OCI-LY3 (cell line): ENCODE data around the gene ENTPD2.

ENCODE experiments used
- EZH2phosphoT487 ChIP-seq: fragments of 200-600 bp; shearing (Covaris generic); IDR thresholded peaks from 2 replicates; pipeline ENCODE4 v1.6.1; 2018; ENCODE audit warnings: antibody characterized with exemption, mixed run types, low read depth
- TF ChIP-seq, protein P1 (sequence below): fragments of 200-600, 300-600 bp; sonication (generic); IDR thresholded peaks from 2 replicates; pipeline ENCODE4 v1.5.1; 2014; ENCODE audit warnings: antibody characterized with exemption, low read length, low read depth

DNA sequence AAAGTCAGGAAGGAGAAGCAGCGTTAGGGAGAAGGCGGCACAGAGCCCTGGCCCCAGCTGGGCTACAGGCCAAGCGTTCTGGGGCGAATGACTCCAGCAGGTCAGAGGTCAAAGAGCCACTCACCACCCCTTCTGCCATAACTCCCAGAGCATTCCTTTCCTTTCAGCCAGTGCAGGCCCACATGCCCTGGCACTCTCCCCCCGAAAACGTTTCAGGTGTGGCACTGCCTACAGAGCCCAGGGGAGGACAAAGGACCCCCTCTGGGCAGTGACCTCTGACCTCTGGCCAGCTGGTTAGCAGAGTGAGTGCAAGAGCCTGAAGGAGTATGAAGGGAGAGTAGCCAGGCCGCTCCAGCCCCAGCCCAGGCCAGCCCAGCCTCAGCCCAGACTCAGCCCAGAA lies 30.7 kb downstream of the ENTPD2 start:
- TF ChIP-seq, protein P1, sequence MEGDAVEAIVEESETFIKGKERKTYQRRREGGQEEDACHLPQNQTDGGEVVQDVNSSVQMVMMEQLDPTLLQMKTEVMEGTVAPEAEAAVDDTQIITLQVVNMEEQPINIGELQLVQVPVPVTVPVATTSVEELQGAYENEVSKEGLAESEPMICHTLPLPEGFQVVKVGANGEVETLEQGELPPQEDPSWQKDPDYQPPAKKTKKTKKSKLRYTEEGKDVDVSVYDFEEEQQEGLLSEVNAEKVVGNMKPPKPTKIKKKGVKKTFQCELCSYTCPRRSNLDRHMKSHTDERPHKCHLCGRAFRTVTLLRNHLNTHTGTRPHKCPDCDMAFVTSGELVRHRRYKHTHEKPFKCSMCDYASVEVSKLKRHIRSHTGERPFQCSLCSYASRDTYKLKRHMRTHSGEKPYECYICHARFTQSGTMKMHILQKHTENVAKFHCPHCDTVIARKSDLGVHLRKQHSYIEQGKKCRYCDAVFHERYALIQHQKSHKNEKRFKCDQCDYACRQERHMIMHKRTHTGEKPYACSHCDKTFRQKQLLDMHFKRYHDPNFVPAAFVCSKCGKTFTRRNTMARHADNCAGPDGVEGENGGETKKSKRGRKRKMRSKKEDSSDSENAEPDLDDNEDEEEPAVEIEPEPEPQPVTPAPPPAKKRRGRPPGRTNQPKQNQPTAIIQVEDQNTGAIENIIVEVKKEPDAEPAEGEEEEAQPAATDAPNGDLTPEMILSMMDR = no peak
- no peak for TF ChIP-seq EZH2phosphoT487
